ENCODE results near the gene TEX13B.

DNA sequence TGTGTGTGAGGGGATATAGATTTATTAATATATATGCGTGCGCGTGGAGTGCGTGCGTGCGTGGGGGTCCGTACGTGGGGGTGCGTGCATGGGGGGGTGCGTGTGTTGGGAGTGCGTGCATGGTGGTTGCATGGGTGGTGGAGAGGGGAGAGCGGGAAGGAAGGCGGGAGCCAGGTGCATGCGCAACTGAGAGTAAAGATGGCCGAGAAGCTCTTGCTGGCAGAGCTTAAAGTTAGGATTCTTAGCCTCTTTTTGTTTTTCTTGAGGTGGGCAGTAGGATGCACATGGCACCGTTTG is 45.8 kb downstream of the TEX13B start:
- TF ChIP-seq CTCF (IDR thresholded peaks at IDR 0.05) (no peak), EP300 (IDR thresholded peaks at IDR 0.05) (no peak), POLR2A (IDR thresholded peaks at IDR 0.05; ENCODE audit: low read depth) (no peak)

Data from esophagus muscularis mucosa (tissue), 4 donors.